ENCODE results near the gene ARHGAP26.

Gene ARHGAP26

DNA sequence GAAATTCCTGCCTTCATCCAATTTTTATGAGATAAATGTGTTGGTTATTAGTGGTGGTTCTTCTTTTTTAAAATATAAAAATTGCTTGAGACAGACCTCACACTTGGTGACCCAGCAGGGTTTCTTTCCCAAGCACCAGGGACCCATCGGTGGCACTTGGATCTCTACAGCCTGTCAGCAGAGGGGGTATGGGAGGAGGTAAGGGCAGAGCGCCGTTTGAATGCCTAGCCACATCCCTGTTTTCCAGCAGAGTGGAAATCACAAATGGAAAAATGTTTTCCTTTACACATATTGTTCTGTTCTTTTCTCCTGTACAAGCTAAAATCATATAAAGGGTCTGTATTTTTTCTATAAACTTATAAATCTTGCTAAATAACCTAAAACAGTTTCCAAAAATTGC is 385.3 kb downstream of the ARHGAP26 start:
- no peak for DNase-seq

DNA sequence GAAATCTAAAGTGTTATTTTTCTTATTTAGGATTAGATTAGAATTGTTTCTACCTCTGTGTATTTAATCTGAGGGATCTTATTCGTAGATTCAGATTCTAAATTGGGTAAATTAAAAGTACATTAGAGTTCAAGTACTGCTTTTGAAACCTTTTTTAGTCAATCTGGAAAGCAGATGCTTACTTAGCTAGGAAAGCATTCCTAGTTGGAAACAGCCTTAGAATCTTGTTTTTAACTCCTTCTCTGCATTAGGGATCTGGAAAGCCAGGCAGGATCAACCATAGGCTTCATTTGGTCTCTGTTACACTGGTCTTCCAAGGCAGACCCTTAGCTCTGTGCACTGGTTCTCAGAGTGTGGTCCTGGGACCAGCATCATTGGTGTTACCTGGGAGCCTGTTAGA is 385.9 kb downstream of the ARHGAP26 start:
- no peak for DNase-seq

DNA sequence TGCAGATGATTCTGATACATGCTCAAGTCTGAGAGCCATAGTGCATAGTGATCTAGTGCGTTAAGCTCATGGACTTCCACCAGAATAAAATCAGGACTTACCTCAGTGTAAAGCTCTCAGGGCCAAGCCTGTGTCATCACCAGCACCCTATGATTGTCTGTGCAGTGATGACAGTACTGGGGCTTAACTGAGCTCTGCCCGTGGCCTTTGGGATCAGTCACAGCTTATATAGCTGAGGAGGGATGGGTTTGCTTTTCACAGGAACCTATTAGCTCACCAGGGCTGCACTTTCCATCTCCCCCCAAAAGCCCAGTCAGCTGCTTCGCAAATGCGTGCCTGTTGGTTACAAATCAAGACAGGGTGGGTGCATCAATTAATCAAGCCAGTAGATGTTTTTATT is 386.4 kb downstream of the ARHGAP26 start:
- no peak for DNase-seq

DNA sequence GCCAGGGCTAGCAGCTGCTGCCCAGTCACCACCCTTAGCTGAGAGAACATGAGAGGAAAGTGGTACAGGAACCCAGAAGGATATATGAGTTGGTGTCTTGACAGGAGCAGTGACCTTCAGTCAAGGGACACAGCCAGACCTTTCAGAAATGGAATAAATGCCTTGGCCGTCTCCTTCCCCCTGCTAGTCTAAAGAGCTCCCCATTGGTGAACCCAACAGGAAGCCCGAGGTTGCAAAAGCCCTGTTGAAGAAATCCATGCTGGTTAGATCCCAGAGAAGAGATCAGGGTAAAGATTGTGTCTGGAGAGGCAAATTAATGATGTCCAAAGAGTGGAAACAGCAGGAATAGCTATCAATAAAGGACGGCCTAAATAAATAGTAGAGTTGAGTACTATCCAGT is 388.9 kb downstream of the ARHGAP26 start:
- DNase-seq: no peak

DNA sequence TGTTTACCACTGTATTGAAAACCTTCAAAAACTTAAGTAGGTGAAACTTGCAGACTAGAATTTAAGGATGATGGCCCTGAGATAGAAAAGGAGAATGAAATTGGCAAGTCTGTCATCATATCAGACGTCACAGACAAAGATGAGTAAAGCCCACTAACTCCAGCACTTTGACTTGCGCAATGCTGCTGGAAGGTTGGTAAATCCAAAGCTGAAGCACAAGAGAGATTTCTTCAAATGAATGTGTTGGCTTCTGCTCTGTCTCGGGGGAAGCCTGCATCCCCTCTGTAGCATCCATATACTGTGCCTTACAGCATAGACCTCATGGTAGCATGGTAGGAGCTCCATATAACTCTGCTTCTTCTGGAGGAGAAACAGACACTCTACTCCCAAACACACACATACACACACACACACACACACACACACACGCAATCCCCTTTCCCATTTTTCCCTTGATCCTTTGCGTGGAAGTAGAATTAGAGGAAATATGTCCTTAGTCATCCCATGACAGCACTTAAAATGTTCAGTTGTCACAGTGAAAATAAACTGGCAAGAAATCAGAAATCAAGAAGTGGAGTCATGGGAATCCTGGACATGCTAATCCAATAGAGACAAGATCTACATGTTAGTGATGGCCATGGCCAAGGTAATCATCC is 391.8 kb downstream of the ARHGAP26 start:
- no peak for DNase-seq

DNA sequence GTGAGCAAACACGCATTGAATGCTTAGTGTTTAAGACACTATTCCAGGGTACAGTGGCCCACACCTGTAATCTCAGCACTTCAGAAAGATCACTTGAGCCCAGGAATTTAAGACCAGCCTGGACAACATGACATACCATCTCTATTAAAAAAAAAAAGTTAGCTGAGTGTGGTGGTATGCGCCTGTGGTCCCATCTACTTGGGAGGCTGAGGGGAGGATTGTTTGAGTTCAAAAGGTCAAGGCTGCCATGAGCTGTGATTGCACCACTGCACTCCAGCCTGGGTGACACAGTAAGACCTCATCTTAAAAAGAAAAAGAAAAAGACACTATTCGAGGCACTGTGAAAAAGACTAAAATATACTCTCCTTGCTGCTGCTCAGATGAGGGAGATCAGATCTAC is 392.6 kb downstream of the ARHGAP26 start:
- DNase-seq: no peak

DNA sequence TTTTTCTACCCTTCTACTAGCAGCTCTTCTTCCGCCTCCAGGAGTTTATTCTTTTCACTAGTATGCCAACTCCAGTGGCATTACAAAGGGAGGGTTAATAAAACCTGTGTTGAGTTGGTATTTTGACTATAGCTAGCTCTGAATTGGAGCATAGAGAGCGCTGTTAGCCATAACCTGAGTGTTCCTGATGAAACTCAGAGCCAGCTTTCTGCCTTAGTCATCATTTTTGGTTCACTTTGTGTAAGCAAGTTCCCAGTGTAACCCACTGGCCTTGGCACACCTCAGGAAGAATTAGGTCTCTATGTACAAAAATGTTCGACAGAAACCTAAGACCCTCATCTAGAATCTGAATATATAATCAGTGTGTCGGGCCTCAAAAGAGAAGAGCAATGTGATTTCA is 394.4 kb downstream of the ARHGAP26 start:
- no peak for DNase-seq

DNA sequence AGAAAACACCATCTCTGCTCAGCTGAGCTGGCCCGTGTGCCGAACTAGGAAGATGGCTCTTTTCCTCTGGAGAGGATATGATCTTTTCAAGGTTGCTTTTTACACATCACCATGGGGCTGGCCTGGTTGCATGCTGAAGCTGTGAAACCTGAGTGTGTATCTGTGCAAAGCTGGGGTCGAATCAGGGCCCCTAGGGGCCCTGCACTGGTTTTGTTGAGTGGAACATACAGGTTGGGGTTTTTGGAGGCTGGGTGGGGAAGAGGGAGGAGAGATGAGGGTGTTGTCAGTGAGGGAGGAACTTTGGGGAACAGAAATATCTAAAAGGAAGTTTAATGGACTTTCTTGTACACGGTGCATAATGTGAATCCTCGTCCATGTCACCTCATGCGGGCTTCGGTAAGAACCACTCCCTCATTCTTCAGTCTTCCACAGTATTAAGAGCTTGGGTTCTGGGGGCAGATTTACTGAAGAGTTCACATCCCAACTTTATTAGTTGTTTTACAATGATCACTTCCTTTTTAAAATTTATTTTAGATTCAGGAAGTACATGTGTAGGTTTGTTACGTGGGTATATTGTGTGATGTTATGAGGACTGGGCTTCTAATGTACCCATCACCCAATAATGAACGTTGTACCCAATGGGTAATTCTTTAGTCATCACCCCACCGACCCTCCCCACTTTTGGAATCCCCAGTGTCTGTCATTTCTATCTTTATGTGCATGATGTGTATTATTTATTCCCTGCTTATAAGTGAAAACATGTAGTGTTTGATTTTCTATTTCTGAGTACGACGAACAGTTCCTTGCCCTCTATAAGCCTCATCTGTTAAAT is 395.1 kb downstream of the ARHGAP26 start:
- DNase-seq: no peak

DNA sequence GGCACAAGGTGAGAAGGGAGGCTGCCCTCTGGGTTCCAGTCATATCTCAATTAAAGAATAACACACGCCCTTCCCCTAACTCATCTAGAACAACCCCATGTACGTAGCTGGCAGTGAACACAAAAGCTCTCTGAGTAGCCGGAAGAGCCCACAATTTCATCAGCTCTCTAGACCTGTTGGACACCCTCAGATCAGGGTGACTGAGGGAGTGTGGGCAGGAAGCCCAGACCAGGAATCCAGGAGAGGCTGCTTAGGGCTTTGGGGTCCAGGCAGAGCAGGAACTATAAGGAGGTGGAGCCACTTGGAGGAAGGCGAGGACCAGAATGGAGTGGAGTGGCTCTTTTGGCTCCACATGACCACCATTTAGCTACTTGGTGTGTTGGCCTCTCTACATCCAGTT is 395.9 kb downstream of the ARHGAP26 start:
- no peak for DNase-seq

DNA sequence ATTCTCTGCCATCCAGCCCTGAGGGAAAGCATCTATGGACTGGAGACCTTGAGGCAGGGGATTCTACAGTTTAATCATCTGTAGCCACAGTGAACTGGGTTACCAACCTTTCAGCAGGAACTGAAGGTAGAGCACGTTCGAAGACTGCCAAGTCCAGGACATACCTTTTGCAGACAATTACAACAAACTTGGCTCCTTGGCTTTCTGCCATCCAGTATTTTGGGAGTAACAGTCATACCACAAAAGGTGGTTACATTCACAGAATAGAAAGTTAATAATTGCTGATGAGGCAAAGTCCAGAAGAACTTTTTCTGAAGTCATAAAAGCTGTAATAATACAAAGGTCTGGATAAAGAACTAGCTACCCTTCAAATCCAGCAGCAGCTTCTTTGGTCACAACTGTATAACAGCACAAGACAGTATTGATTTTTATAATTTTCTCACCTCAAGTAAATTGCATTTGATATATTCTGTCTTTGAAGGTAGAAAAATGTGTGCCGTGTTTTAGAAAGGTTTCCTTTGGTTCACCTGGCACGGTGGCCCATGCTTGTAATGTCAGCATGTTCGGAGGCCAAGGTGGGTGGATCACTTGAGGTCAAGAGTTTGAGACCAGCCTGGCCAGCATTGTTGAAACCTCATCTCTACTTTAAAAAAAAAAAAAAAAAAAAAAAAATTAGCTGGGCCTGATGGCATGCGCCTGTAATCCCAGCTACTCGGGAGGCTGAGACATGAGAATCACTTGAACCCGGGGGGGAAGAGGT is 396.7 kb downstream of the ARHGAP26 start:
- no peak for DNase-seq

DNA sequence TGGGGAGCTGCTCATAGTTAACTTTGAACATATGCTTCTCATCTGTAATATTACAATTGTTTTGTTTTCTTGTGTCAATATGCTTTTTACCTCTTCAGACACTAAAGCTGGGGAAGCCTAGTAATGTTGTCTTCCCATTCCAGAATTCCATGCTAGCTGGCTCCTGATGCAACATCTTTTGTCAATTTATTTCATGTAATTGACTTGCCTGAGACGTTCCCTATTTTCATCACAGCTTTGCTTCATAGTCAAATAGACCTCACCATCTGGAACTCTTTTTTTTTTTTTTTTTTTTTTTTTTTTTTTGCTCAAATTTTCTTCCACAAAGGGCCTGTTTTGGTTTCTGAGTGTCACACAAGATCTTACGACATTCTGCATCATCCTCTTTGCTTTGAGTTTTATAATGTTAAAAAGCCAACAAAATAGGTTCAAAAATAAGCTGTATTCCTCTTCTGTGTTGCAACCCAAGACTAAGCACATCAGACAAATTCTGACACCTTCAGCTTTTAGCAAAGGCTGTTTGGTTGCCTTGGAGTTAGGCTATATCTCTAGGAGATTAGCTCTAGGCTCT is 398.1 kb downstream of the ARHGAP26 start:
- no peak for DNase-seq

DNA sequence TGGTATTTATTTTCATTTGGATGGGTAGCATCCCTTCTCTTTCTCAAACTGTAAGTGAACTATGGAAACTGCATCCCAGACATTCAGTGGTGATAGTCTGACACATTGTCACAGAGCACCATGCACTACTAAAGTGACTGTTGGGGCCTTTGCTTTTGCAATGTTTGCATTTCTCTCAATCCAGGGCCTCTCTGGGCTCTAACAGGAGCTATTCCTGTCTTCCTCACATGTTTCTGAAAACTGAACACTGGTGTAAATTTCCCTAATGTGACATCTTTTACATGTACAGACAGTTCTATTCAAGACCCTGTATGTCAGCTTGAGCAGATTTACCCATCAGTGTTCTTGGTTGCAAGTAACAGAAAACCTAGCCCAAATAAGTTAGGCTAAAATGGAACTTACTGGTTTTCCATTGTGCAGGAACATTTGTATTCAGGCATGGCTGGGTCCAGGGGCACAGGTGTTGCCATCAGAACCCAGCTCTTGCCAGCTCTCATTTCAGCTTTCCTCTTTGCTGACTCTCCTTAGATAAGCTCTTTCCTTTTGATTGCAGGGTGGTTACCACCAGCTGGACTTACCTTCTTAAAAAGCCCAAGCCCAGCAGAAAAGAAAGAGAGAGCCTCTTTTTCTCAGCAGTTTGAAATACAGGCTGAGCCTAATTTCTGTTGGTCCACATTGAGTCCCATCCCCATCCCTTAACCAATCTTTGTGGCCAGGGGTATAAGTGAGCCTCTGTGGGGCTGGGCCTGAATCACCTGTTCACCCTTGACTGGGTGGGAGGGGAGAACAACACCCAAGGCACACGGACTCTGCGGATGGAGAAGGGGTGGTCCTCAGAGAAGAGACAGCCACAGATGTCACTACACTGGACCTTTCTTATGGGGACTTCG is 399.0 kb downstream of the ARHGAP26 start:
- DNase-seq: no peak

DNA sequence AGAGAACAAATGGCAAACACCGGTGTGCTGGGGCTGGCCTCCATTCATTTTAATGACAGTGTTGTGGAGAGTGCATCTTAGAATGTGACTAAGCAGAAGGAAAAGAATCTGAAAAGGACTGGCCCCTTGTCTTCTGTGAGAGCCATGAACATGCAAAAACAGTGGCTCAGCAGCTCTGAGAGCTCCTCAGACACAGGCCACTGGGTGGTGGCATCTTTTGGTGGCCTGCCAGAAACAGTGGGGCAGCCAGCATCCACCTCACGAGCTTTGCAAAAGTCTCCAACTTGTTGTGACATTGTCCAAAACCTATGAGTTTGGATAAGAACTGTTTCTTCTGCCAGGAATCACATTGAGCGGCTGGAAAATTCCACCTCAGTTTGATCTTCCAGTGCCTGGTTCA is 399.9 kb downstream of the ARHGAP26 start:
- no peak for DNase-seq

DNA sequence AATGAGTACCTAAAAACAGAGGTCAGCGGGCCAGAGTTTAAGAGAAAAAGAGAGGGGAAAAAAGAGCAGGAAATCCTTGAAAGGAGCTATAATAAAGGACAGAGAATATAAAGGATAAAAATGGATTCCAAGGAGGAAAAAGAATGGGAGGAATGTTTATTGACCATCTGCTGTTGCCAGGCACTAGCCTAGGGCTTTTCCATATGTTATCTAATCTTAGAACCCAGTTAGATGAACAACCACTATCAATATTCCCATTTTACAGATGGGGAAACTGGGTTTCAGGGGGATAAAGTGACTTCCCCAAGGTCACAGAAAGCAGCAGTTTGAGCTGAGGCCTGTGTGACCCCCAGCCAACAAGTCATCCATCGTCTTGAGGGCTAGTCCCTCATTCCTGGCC is 400.8 kb downstream of the ARHGAP26 start:
- no peak for DNase-seq

DNA sequence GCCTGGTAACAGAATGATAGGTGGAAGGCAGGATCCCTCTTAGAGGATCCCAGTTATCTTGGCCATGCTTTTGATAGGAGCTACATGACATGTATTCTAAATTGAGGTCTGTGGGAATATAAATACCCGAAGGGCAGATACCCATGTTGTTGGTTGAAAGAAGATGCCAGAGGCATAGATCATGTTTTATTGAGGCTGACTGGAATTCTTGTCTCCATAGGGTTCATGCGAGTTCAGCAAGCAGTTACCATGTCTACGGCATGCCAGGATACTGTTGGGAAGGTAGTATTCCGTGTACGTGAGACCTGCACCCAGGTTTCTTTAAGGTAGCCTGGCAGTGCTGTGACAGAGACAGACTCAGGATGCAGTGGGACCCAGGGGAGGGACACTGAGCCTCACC is 402.6 kb downstream of the ARHGAP26 start:
- no peak for DNase-seq

DNA sequence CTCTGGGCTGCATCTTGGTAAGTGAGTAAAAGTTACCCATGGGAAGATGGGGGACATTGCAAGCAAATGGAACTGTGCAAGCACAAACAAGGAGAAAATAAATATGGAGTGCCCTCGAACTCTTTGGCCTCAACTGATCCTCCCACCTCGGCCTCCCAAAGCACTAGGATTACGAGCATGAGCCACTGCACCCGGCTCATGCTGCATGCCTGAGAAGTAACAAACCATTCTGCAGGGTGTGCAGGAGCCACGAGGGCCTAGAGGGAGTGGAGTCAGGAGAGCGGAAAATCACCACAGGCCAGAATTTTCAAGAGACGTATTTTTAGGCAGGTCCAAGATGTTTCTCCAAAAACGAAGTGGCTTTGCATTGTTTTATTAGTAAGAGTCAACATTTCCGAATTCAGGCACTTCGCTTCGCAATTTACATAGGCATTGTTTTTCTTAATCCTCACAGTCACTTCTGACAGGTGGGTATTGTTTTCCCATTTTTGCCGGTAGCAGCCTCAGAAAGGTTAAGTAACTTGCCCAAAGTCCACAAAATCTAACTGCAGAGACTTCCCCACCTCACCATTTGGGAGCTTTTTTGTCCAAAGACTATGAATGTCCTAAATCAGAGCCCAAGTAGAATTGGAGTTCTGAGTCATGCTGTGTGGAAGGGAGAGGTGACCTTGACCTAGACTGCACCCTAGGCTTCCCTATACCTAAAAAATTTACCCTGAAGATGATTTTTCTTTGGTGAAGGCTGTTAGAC is 403.1 kb downstream of the ARHGAP26 start:
- no peak for DNase-seq

DNA sequence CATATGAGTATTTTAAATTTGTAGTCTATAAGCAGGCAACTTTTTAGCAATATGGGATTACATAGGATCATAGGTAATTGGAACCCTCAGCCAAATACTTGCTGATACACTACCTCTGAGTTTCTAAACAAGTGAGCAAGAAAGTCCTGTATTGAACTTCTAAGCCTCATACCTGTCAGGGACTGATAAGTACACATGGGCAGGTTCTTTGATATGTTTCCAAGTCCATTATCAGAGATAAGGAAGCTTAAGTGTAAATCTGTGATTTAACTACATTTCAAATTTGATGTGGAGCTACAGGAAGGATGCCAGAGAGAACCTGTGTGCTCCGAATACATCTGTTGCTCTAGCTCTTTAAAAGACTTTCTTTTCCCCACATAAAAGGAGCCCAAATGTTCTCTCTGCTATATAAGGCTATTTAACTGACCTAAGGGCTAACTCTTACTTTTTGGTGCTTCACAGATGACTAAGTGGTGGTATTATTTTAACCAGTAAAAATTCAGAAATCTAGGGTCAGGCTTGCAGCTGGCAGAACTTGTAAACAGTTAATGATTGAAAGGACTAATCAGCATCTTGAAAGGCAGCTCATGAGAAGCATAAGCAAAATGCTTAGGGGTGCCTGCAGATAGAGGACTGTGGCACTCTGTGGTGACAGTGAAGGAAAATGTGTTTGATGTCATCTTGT is 404.7 kb downstream of the ARHGAP26 start:
- DNase-seq: no peak

DNA sequence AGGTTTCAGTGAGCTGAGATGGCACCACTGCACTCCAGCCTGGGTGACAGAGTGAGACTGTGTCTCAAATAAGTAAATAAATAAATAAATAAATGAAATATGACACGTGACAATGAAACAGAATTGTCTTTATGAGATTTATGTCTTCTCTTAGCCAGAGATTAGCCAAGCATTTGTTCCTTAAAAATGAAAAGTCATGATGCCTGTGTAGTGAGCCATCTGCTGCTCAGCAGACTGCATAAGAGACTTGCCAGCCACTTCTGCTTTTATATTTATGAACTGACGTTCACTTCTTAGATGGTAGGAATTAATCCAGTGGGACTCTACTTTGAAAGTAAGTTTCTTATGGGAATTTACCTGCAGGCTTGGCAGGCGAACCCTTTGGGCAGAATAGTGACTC is 405.9 kb downstream of the ARHGAP26 start:
- no peak for DNase-seq

DNA sequence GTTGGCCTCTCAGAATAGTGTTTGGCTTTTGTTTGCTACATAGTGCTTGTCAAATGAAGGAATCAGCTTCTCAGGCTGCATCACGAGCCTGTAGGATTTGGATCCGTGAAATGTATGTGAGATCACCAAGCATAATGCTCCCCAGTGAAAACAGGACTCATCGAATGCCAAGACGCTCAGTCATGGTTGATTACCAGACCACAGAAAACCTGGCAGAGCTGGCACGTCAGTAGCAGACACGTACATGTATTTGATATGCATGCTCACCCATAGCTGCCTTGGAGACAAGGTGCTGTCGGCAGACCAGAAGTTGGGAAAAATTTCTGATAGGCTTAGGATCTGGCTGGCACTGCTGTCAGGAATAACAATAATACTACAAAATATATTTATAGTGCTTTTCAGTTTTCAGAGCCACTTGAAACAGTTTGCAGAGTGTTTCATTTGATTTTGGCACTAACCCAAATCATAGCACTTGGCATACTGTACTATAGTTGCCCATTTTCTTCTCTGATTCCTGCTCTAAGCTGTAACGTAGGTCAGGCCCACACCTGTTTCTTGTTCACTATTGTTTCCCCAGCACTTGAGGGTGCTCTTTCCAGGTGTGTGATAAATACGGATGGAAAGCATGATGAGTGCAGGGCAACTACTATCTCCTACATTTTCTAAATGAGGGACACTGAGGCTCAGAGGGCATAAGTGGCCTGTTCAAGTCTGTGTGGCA is 407.2 kb downstream of the ARHGAP26 start:
- DNase-seq: no peak

DNA sequence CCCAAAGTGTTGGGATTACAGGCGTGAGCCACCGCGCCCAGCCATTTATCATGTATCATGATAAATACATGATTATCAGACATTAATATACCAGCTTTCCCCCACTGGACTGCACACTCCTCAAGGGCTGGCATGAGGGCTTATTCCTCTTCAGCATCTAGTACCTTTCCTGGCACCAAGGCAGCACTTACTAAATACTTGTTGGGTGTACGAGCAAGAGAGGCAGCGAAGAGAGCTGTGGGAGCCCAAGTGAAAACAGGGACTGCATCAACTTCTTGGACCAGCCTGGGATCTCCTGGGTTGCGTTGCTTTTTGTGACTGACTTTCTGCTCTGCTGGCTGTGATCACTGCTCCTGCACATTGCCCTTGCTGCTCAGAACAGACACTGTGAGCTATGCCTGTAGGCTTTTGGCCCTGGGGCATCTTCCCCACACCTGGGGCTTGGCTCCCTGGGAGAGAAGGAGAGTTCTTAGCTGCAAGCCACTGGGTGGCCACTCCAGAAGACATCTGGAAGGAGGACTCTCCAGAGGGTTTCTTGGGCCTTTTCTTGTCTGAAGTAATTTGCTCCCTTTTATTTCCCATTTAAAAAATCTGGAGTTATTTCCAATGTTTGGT is 409.1 kb downstream of the ARHGAP26 start:
- no peak for DNase-seq
